Osteoblast (primary cell): Measurements from ENCODE around the gene CLK3. TPM values are rescaled to one million over a fixed set of nuclear protein-coding genes. Genes with fewer than 3 reads are reported as not detected.

Source experiments
- DNase-seq: peaks from one replicate; pipeline ENCODE4 v3.0.0; 2011; ENCODE audit warnings: low spot score, mixed read lengths; ENCODE audit not compliant: insufficient read length; ENCODE audit errors: missing footprints
- H2AFZ ChIP-seq: 2 replicates; pipeline ENCODE4 v1.6.0; 2011; ENCODE audit warnings: mild to moderate bottlenecking, low read length
- H3K27ac ChIP-seq: 2 replicates; pipeline ENCODE4 v1.5.1; 2011; ENCODE audit warnings: mild to moderate bottlenecking, low read depth, low read length, moderate library complexity
- H3K27me3 ChIP-seq: 2 replicates; pipeline ENCODE4 v1.6.0; 2012; ENCODE audit warnings: mild to moderate bottlenecking, control low read depth, inconsistent platforms, low read length, moderate library complexity; ENCODE audit not compliant: insufficient read depth
- H3K36me3 ChIP-seq: 2 replicates; pipeline ENCODE4 v1.5.1; 2011; ENCODE audit warnings: mild to moderate bottlenecking, low read length, control low read depth, moderate library complexity; ENCODE audit not compliant: insufficient read depth
- H3K4me1 ChIP-seq: 2 replicates; pipeline ENCODE4 v1.5.1; 2011; ENCODE audit warnings: mild to moderate bottlenecking, low read length, control low read depth, moderate library complexity; ENCODE audit not compliant: insufficient read depth
- H3K4me2 ChIP-seq: 2 replicates; pipeline ENCODE4 v1.6.0; 2011; ENCODE audit warnings: mild to moderate bottlenecking, low read length; ENCODE audit not compliant: insufficient read depth
- H3K4me3 ChIP-seq: fragments of 200-600 bp; sonication (generic); 3 replicates; pipeline ENCODE4 v1.5.1; 2012; ENCODE audit warnings: mild to moderate bottlenecking, low read length, inconsistent platforms; ENCODE audit not compliant: insufficient read depth
- H3K79me2 ChIP-seq: 2 replicates; pipeline ENCODE4 v1.6.0; 2012; ENCODE audit warnings: mild to moderate bottlenecking, low read length, control low read depth, inconsistent platforms; ENCODE audit not compliant: insufficient read depth
- H3K9me3 ChIP-seq: 2 replicates; pipeline ENCODE4 v1.5.1; 2011; ENCODE audit warnings: low read depth, low read length, control low read depth
- H4K20me1 ChIP-seq: 2 replicates; pipeline ENCODE4 v1.6.0; 2012; ENCODE audit warnings: mild to moderate bottlenecking, low read length, control low read depth; ENCODE audit not compliant: insufficient read depth
- total RNA-seq: library from RNA; depleted of rRNA; stranded (reverse); fragments of >200 nt; gene quantifications from 2 replicates; pipeline ENCODE4 v1.2.3, GENCODE V29; 2012
- TF ChIP-seq, protein P1 (sequence below): IDR thresholded peaks from 2 replicates; pipeline ENCODE4 v1.5.1; 2011; ENCODE audit warnings: mild to moderate bottlenecking, low read depth, low read length, moderate library complexity; ENCODE audit errors: extremely low read depth

CLK3 gene
- total RNA-seq, 1 donor, result 47.0 TPM

DNA sequence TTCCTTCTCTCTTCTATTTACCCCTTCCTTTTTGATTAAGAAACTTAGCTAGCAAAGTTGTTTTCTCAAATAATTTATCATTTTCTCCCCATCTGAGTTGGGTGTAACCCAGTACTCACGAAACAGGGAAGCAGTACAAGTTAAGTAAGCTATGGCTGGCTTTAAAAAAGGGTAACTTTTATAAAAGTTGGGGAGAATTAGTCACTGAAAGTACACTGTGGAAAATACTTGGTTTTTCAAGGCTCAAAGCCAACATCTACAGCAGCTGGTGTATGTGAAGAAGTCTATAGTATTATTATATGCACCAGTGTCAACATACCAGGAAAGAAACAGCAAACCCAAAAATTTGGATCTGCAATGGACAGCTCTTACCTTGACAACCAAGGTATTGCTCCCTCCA, 25.5 kb downstream of the CLK3 start:
- Histone ChIP-seq H3K4me2 (no peak overlapping the region), H3K9me3 (no peaks in the 10 kb centered on the region), H3K27ac (no peak overlapping the region), H3K4me1 (peaks cover 17% of the 10 kb centered on the region), H3K79me2 (peaks cover 40% of the 10 kb centered on the region), H2AFZ (no peak overlapping the region), H4K20me1 (peaks cover 39% of the 10 kb centered on the region), H3K4me3 (no peak overlapping the region), H3K36me3 (peaks cover 21% of the 10 kb centered on the region), H3K27me3 (no peaks in the 10 kb centered on the region)
- TF ChIP-seq, protein P1, sequence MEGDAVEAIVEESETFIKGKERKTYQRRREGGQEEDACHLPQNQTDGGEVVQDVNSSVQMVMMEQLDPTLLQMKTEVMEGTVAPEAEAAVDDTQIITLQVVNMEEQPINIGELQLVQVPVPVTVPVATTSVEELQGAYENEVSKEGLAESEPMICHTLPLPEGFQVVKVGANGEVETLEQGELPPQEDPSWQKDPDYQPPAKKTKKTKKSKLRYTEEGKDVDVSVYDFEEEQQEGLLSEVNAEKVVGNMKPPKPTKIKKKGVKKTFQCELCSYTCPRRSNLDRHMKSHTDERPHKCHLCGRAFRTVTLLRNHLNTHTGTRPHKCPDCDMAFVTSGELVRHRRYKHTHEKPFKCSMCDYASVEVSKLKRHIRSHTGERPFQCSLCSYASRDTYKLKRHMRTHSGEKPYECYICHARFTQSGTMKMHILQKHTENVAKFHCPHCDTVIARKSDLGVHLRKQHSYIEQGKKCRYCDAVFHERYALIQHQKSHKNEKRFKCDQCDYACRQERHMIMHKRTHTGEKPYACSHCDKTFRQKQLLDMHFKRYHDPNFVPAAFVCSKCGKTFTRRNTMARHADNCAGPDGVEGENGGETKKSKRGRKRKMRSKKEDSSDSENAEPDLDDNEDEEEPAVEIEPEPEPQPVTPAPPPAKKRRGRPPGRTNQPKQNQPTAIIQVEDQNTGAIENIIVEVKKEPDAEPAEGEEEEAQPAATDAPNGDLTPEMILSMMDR, result no peak
- no peak for DNase-seq

GRCh38 chr15:74642348-74642733, 26.7 kb downstream of the CLK3 start:
- DNase-seq, result no peak
- H4K20me1 ChIP-seq, result peaks cover 42% of the 10 kb centered on the region
- TF ChIP-seq, protein P1, result no peak
- H3K79me2 ChIP-seq, result peaks cover 43% of the 10 kb centered on the region
- H3K9me3 ChIP-seq, result no peaks in the 10 kb centered on the region
- H3K36me3 ChIP-seq, result peaks cover 15% of the 10 kb centered on the region
- H3K4me2 ChIP-seq, result peak overlapping the region; percentile 46
- peak overlapping the region; percentile 48 for H3K27ac ChIP-seq
- H2AFZ ChIP-seq, result no peak overlapping the region
- H3K27me3 ChIP-seq, result no peaks in the 10 kb centered on the region
- H3K4me1 ChIP-seq, result peaks cover 17% of the 10 kb centered on the region
- H3K4me3 ChIP-seq, result no peak overlapping the region

GRCh38 chr15:74642734-74643664, 27.4 kb downstream of the CLK3 start:
- peak; percentile 65 for DNase-seq
- Histone ChIP-seq H3K4me2 (peak overlapping the region; percentile 46), H3K36me3 (peaks cover 15% of the 10 kb centered on the region), H3K9me3 (no peaks in the 10 kb centered on the region), H3K79me2 (peaks cover 48% of the 10 kb centered on the region), H3K27me3 (no peaks in the 10 kb centered on the region), H4K20me1 (peaks cover 48% of the 10 kb centered on the region), H3K4me3 (no peak overlapping the region), H2AFZ (no peak overlapping the region), H3K4me1 (peaks cover 17% of the 10 kb centered on the region), H3K27ac (peak overlapping the region; percentile 48)
- TF ChIP-seq, protein P1, result no peak

DNA sequence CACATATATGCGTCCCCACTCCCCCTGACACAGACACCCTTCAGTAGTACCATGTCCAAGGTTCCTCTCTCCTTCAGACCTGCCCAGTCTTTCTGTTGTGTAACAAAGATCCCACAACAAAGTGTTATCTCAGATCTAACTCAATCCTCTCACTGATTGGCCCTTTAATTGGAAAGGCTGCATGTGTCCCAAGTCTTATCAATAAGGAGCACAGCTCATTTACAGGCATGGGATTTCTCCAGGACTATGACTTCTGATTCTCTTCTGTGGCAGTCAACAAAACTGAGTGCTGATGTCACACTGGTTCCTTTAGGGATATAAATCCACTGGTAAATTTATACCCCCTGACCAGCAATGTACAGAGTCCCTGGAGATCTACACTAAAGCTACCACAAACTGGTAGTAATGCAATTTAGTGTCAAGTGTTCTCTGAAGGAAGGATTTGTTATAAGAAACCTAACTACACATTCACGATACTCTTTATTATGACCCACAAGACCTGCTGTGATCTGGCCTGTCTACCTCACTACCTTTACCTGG, 28.1 kb downstream of the CLK3 start:
- Histone ChIP-seq H3K36me3 (peaks cover 13% of the 10 kb centered on the region), H3K4me3 (no peak overlapping the region), H4K20me1 (peaks cover 55% of the 10 kb centered on the region), H3K27me3 (no peaks in the 10 kb centered on the region), H3K79me2 (peaks cover 55% of the 10 kb centered on the region), H3K4me1 (peaks cover 17% of the 10 kb centered on the region), H2AFZ (no peak overlapping the region), H3K4me2 (no peak overlapping the region), H3K9me3 (no peaks in the 10 kb centered on the region), H3K27ac (peak overlapping the region; percentile 30)
- TF ChIP-seq, protein P1, result no peak
- DNase-seq, result no peak
